ENCODE data around the gene DCAF17.

DNA sequence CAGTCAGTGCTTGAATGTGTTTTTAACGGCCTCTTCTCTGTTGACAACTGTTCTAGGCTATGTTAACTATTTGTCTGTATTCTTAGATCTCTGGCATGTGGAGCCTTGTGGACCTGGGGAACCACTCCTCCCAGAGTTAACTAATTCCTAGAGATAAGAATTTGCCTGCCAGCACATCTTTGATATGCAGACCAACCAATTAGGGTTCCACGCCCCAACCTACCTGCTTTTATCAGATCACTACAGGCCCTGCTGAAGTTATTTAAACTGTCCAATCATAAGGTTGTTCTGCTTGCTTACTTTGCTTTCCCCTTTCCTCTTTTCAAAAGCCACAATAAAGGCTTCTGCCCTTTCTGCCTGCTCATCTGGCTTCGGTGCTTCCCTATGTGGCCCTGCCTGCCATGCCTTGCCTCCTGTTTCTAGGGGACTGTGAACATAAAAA is 79.7 kb downstream of the DCAF17 start:
- TF ChIP-seq, protein P1, sequence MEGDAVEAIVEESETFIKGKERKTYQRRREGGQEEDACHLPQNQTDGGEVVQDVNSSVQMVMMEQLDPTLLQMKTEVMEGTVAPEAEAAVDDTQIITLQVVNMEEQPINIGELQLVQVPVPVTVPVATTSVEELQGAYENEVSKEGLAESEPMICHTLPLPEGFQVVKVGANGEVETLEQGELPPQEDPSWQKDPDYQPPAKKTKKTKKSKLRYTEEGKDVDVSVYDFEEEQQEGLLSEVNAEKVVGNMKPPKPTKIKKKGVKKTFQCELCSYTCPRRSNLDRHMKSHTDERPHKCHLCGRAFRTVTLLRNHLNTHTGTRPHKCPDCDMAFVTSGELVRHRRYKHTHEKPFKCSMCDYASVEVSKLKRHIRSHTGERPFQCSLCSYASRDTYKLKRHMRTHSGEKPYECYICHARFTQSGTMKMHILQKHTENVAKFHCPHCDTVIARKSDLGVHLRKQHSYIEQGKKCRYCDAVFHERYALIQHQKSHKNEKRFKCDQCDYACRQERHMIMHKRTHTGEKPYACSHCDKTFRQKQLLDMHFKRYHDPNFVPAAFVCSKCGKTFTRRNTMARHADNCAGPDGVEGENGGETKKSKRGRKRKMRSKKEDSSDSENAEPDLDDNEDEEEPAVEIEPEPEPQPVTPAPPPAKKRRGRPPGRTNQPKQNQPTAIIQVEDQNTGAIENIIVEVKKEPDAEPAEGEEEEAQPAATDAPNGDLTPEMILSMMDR (conservative IDR thresholded peaks at IDR 0.05; ENCODE audit: low read depth, low read length) = no peak
- no peak for TF ChIP-seq EZH2 (IDR thresholded peaks at IDR 0.05; ENCODE audit: low read length, unreplicated experiment)
- TF ChIP-seq EZH2phosphoT487 (IDR thresholded peaks at IDR 0.05; ENCODE audit: borderline replicate concordance, low read length) = no peak

All from PC-3 (cell line).